Transverse colon (tissue), 4 donors: ENCODE data around the gene VPS4A. TPM values are rescaled to one million over a fixed set of nuclear protein-coding genes. Genes with fewer than 3 reads are reported as not detected.

Experiments used
- DNase-seq: peaks from one replicate; pipeline ENCODE4 v3.0.0-alpha.2; 2019
- H3K27ac ChIP-seq, 4 donors: fragments of 200-600 bp; sonication (generic); 2 replicates each; pipeline ENCODE4 v1.5.1; 2016 to 2018; ENCODE audit warnings: inconsistent platforms in 4 of 4
- H3K27me3 ChIP-seq: fragments of 200-600 bp; sonication (generic); 2 replicates; pipeline ENCODE4 v1.5.1; 2017; ENCODE audit warnings: inconsistent platforms
- H3K36me3 ChIP-seq, 4 donors: fragments of 200-600 bp; sonication (generic); 2 replicates each; pipeline ENCODE4 v1.5.1; 2017 to 2019; ENCODE audit warnings: inconsistent platforms in 4 of 4
- H3K4me1 ChIP-seq, 4 donors: fragments of 200-600 bp; sonication (generic); 2 replicates each; pipeline ENCODE4 v1.5.1; 2017 to 2020; ENCODE audit warnings: inconsistent platforms in 4 of 4
- H3K4me3 ChIP-seq, 4 donors: fragments of 200-600 bp; sonication (generic); 1 replicate in 1 of 4; 2 replicates in 3 of 4; pipeline versions ENCODE4 v1.5.1 to v1.6.1; 2017 to 2019; ENCODE audit warnings: inconsistent platforms in 4 of 4
- H3K9me3 ChIP-seq, 2 donors: fragments of 200-600 bp; sonication (generic); 2 replicates each; pipeline ENCODE4 v1.5.1; 2017 to 2019; ENCODE audit warnings: inconsistent platforms in 2 of 2
- EP300 ChIP-seq: sonication (generic); formaldehyde crosslinking; IDR thresholded peaks from one replicate; pipeline ENCODE4 v1.6.1; 2017; ENCODE audit warnings: antibody characterized with exemption, low read depth
- POLR2A ChIP-seq: fragments of 450-650 bp; IDR thresholded peaks from one replicate; pipeline ENCODE4 v1.6.1; 2016; ENCODE audit warnings: antibody characterized with exemption, mild to moderate bottlenecking, moderate library complexity
- POLR2AphosphoS5 ChIP-seq, 3 donors: sonication (generic); formaldehyde crosslinking; IDR thresholded peaks; one replicate each; pipeline ENCODE4 v1.6.1; 2016; ENCODE audit warnings: antibody characterized with exemption in 3 of 3
- whole genome bisulfite sequencing, 2 donors: methylation state at CpG; one replicate each; pipeline ENCODE4 v1.1.5; 2018; ENCODE audit warnings: low coverage in 1 of 2; 5-methylcytosine and 5-hydroxymethylcytosine counted together
- in situ Hi-C, 4 donors: fragments of 200-750 bp; cut with MboI; loops; one replicate each; pipeline versions ENCODE4 v1.15.0 to v1.15.1; 2017; ENCODE audit warnings: low sequenced_read_pairs in 3 of 4, low pct_ligation_motif_present in 1 of 4, low pct_unique_long_range_greater_than_20kb in 1 of 4
- intact Hi-C: fragments of 100-400 bp; cut with DNase I; formaldehyde crosslinking; loops from one replicate; pipeline ENCODE4 v1.15.1; 2023; ENCODE audit warnings: low total_unique reads
- total RNA-seq, 4 donors: library from RNA; depleted of rRNA; stranded (reverse); fragments of >200 nt; gene quantifications; one replicate each; pipeline ENCODE4 v1.1.0, GENCODE V29; 2016
- TF ChIP-seq, protein P1 (sequence below), 5 experiments: fragments of 200-600 bp in 3 of 5; fragments of 450-650 bp in 2 of 5; sonication (generic) in 3 of 5; IDR thresholded peaks; 1 replicate in 2 of 5; 2 replicates in 3 of 5; pipeline ENCODE4 v1.5.1; 2016 to 2017; ENCODE audit warnings: antibody characterized with exemption in 5 of 5, inconsistent platforms in 3 of 5, mild to moderate bottlenecking in 2 of 5, moderate library complexity in 1 of 5

The VPS4A gene
- total RNA-seq, 4 donors from 2014 or later: 11.9 to 151 (median 42.7) TPM

GRCh38 chr16:69371564-69371963 lies 60.4 kb downstream of the VPS4A start:
- TF ChIP-seq, protein P1, sequence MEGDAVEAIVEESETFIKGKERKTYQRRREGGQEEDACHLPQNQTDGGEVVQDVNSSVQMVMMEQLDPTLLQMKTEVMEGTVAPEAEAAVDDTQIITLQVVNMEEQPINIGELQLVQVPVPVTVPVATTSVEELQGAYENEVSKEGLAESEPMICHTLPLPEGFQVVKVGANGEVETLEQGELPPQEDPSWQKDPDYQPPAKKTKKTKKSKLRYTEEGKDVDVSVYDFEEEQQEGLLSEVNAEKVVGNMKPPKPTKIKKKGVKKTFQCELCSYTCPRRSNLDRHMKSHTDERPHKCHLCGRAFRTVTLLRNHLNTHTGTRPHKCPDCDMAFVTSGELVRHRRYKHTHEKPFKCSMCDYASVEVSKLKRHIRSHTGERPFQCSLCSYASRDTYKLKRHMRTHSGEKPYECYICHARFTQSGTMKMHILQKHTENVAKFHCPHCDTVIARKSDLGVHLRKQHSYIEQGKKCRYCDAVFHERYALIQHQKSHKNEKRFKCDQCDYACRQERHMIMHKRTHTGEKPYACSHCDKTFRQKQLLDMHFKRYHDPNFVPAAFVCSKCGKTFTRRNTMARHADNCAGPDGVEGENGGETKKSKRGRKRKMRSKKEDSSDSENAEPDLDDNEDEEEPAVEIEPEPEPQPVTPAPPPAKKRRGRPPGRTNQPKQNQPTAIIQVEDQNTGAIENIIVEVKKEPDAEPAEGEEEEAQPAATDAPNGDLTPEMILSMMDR (IDR thresholded peaks at IDR 0.05): no peak
- TF ChIP-seq POLR2AphosphoS5 (IDR thresholded peaks at IDR 0.05) (no peak), EP300 (no peak), POLR2A (no peak)
- in situ Hi-C loops (no loop called here), intact Hi-C loops (no loop called here)
- no peak overlapping the region for H3K27ac ChIP-seq
- H3K4me3 ChIP-seq: no peak overlapping the region
- 74 to 88% methylated on average over 2 of the region's 2 CpGs for WGBS, 2 donors
- H3K9me3 ChIP-seq: no peaks in the 10 kb centered on the region
- no peaks in the 10 kb centered on the region for H3K27me3 ChIP-seq
- DNase-seq: no peak
- H3K36me3 ChIP-seq: peaks cover 0 to 61% (median 26%) of the 10 kb centered on the region in 4 donors
- peaks cover 0 to 25% (median 7%) of the 10 kb centered on the region in 4 donors for H3K4me1 ChIP-seq

- TF ChIP-seq, protein P1 (IDR thresholded peaks at IDR 0.05): no peak
- TF ChIP-seq POLR2AphosphoS5 (IDR thresholded peaks at IDR 0.05): peak in 1 of 3 donors; percentile 20
- TF ChIP-seq EP300: no peak
- TF ChIP-seq POLR2A: no peak
- peak overlapping the region; percentile 45 to 75 (median 72) for H3K27ac ChIP-seq
- peaks cover 0 to 54% (median 19%) of the 10 kb centered on the region in 4 donors for H3K36me3 ChIP-seq
- intact Hi-C loops (no loop called here), in situ Hi-C loops (no loop called here)
- H3K4me3 ChIP-seq: no peak overlapping the region
- no peaks in the 10 kb centered on the region for H3K27me3 ChIP-seq
- DNase-seq: peak; percentile 23
- 47% methylated on average over 1 of the region's 1 CpG; no CpG with 5 or more reads in 1 of the 2 donors for WGBS, 2 donors
- H3K9me3 ChIP-seq: no peaks in the 10 kb centered on the region
- H3K4me1 ChIP-seq: peaks cover 0 to 25% (median 7%) of the 10 kb centered on the region in 4 donors
Observed at GRCh38 chr16:69373019-69373418, 61.9 kb downstream of the VPS4A start.

Other genes starting within 250 kb of the VPS4A start
- gene HAS3, start 205.7 kb upstream of the VPS4A start, total RNA-seq: 10 to 100 TPM in 1 of 4 donors, 1 to 10 TPM in 2, under 1 TPM in 1; 0.20 to 12.0 (median 7.9) TPM
- gene CHTF8, start 178.8 kb upstream of the VPS4A start, total RNA-seq: 100 to 1,000 TPM in 1 of 4 donors, 10 to 100 TPM in 3; 49.2 to 207 (median 68.9) TPM
- 10 to 100 TPM; 10.1 to 79.4 (median 17.6) TPM for gene UTP4, start 178.7 kb upstream of the VPS4A start, total RNA-seq
- gene SNTB2, start 124.2 kb upstream of the VPS4A start, total RNA-seq: 10 to 100 TPM; 14.2 to 31.4 (median 24.1) TPM
- gene PDF, start 19.2 kb downstream of the VPS4A start, total RNA-seq: 10 to 100 TPM in 2 of 4 donors, 1 to 10 TPM in 2; 2.2 to 19.5 (median 8.8) TPM
- 10 to 100 TPM; 29.5 to 52.0 (median 48.3) TPM for gene COG8, start 28.2 kb downstream of the VPS4A start, total RNA-seq
- gene NIP7, start 28.4 kb downstream of the VPS4A start, total RNA-seq: 10 to 100 TPM in 2 of 4 donors, 1 to 10 TPM in 2; 1.8 to 17.3 (median 8.9) TPM
- gene TMED6, start 40.4 kb downstream of the VPS4A start, total RNA-seq: 1 to 10 TPM in 2 of 4 donors, not detected in 2; 5.7 to 6.8 TPM
- 100 to 1,000 TPM in 1 of 4 donors, 10 to 100 TPM in 2, 1 to 10 TPM in 1; 8.6 to 104 (median 17.3) TPM for gene TERF2, start 74.7 kb downstream of the VPS4A start, total RNA-seq
- 10 to 100 TPM; 30.3 to 60.5 (median 42.4) TPM for gene CYB5B, start 113.3 kb downstream of the VPS4A start, total RNA-seq